ENCODE measurements around the gene SCN7A. TPM values are rescaled to one million over a fixed set of nuclear protein-coding genes. Genes with fewer than 3 reads are reported as not detected.
"Not testable (repeated sequence)": the region's sequence is repeated elsewhere in the genome, so short reads cannot be mapped to it uniquely, and the experiment has no call there.

The SCN7A gene
- total and polyA plus RNA-seq, 8 donors: 21.9 to 112 (median 91.0) TPM

- intact Hi-C loops (cut with DNase I): no loop called here
- no peak overlapping the region for H3K4me3 ChIP-seq
- H3K27me3 ChIP-seq: no peaks in the 10 kb centered on the region
- no peaks in the 10 kb centered on the region for H3K36me3 ChIP-seq
- H3K4me1 ChIP-seq: no peaks in the 10 kb centered on the region
- ATAC-seq (no peak), DNase-seq (peak in 1 of 4 donors; percentile 29)
- TF ChIP-seq, protein P1, sequence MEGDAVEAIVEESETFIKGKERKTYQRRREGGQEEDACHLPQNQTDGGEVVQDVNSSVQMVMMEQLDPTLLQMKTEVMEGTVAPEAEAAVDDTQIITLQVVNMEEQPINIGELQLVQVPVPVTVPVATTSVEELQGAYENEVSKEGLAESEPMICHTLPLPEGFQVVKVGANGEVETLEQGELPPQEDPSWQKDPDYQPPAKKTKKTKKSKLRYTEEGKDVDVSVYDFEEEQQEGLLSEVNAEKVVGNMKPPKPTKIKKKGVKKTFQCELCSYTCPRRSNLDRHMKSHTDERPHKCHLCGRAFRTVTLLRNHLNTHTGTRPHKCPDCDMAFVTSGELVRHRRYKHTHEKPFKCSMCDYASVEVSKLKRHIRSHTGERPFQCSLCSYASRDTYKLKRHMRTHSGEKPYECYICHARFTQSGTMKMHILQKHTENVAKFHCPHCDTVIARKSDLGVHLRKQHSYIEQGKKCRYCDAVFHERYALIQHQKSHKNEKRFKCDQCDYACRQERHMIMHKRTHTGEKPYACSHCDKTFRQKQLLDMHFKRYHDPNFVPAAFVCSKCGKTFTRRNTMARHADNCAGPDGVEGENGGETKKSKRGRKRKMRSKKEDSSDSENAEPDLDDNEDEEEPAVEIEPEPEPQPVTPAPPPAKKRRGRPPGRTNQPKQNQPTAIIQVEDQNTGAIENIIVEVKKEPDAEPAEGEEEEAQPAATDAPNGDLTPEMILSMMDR (IDR thresholded peaks at IDR 0.05): no peak
- H3K9me3 ChIP-seq: no peaks in the 10 kb centered on the region
- no peak overlapping the region for H3K27ac ChIP-seq
Measured at GRCh38 chr2:166417669-166418068, 76.4 kb downstream of the SCN7A start.

DNA sequence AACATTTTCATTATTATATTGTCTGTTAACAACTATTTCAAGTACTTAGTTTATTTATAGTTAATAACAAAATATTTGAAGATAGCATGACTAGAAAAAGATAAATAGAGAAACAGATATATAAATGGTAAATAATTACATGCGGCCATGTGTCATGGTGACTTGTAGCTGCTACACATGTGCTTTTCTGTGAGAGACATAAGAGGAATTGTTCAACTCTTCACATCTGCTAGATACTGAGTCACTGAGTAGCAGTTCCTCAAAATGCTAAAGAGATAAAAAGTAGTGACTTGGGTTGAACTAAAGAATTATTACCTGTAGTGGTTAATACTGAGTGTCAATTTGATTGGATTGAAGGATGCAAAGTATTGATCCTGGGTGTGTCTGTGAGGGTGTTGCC lies 80.8 kb downstream of the SCN7A start:
- DNase-seq: no peak
- H3K4me3 ChIP-seq: no peak overlapping the region
- no peaks in the 10 kb centered on the region for H3K36me3 ChIP-seq
- no peaks in the 10 kb centered on the region for H3K9me3 ChIP-seq
- intact Hi-C loops (cut with DNase I): no loop called here
- H3K4me1 ChIP-seq: no peaks in the 10 kb centered on the region
- H3K27ac ChIP-seq: no peak overlapping the region
- TF ChIP-seq, protein P1 (IDR thresholded peaks at IDR 0.05): no peak
- ATAC-seq: no peak
- H3K27me3 ChIP-seq: no peaks in the 10 kb centered on the region

DNA sequence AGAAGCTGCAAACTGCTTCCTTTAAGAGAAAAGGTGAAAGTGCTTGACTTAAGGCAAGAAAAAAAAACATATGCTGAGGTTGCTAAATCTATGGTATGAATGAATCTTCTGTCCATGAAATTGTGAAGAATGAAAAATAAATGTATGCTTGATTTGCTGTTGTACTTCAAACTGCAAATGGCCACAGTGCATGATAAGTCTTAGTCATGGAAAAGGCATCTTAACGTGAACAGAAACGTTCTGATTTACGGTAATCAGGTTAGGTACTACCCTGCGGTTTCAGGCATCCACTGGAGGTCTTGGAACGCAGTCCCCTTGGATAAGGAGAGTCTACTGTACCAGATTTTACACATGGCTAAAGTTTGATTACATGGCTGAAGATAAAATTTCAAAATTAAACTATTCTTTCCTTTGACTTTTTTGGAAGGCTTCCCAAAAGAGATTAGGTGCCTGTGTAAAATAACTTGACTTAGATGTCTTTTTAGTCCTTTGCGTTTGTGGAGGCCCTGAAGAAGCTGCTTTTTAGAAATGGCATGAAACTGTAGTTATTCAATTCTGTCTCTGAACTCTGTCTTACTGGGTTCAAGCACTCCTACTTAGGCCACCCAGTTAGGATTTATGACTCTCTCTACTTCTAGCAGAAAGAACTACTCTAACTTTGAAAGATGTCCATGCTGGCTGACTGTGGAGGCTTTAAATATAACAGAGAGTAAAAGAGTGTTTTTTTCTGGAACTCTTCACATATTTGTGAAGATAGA lies 82.4 kb downstream of the SCN7A start:
- intact Hi-C loops (cut with DNase I): no loop called here
- TF ChIP-seq, protein P1 (IDR thresholded peaks at IDR 0.05): no peak
- no peak overlapping the region for H3K27ac ChIP-seq
- H3K4me1 ChIP-seq: no peaks in the 10 kb centered on the region
- H3K4me3 ChIP-seq: no peak overlapping the region
- no peaks in the 10 kb centered on the region for H3K27me3 ChIP-seq
- no peaks in the 10 kb centered on the region for H3K9me3 ChIP-seq
- ATAC-seq (no peak), DNase-seq (peak in 1 of 4 donors; percentile 5)
- no peaks in the 10 kb centered on the region for H3K36me3 ChIP-seq

DNA sequence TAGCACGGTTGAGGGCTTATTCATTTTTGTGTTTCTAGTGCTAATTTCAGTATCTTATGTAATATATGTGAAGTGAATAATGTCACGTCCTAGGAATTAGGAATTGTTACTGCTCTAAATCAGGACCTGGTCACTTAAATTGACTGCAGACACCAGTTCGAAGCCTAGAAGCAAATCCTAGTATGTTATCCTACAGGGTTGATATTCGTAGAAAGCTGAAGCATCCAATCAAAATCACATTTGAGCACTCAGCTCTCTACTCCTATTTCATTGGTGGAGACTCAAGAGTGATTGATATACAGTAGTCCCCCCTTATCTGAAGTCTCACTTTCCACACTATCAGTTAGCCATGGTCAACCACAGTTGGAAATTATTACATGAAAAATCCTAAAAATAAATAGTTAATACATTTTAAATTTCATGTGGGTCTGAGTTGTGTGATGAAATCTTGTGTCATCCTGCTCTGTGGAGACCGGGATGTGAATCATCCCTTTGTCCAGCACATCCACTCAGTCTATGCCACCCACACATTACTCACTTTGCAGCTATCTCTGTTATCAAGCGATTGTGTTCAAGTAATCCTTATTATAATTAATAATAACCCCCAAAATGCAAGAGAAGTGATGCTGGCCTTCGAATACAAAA lies 83.1 kb downstream of the SCN7A start:
- peak; percentile 67 for ATAC-seq
- Histone ChIP-seq H3K27me3 (no peaks in the 10 kb centered on the region), H3K9me3 (no peaks in the 10 kb centered on the region), H3K4me3 (no peak overlapping the region), H3K4me1 (no peaks in the 10 kb centered on the region), H3K36me3 (no peaks in the 10 kb centered on the region), H3K27ac (no peak overlapping the region)
- intact Hi-C loops (cut with DNase I): no loop called here
- DNase-seq: no peak
- TF ChIP-seq, protein P1 (IDR thresholded peaks at IDR 0.05): no peak

GRCh38 chr2:166407746-166408145 lies 86.3 kb downstream of the SCN7A start:
- H3K4me3 ChIP-seq; H3K9me3 ChIP-seq; H3K36me3 ChIP-seq; H3K27ac ChIP-seq; intact Hi-C loops (cut with DNase I); H3K4me1 ChIP-seq; ATAC-seq; H3K27me3 ChIP-seq: not testable (repeated sequence)
- DNase-seq: peak in 1 of 4 donors; percentile 12
